Measurements from ENCODE around the gene CCL28.
"Not testable (repeated sequence)": the region's sequence is repeated elsewhere in the genome, so short reads cannot be mapped to it uniquely, and the experiment has no call there.

CCL28 gene

GRCh38 chr5:43367909-43368669 is 44.1 kb downstream of the CCL28 start:
- no peak for TF ChIP-seq CTCF (IDR thresholded peaks at IDR 0.05; ENCODE audit: borderline replicate concordance, insufficient read depth, low read depth, low read length)
- H3K4me3 ChIP-seq (ENCODE audit: low read depth, low read length) = no peak overlapping the region

- TF ChIP-seq CTCF (IDR thresholded peaks at IDR 0.05; ENCODE audit: borderline replicate concordance, insufficient read depth, low read depth, low read length) = no peak
- H3K4me3 ChIP-seq (ENCODE audit: low read depth, low read length) = no peak overlapping the region
Measured at GRCh38 chr5:43367453-43367852, 44.7 kb downstream of the CCL28 start.

GRCh38 chr5:43366680-43367246 is 45.4 kb downstream of the CCL28 start:
- not testable (repeated sequence) for H3K4me3 ChIP-seq (ENCODE audit: low read depth, low read length)

- not testable (repeated sequence) for H3K4me3 ChIP-seq (ENCODE audit: low read depth, low read length)
Measured at GRCh38 chr5:43365155-43365554, 47.0 kb downstream of the CCL28 start.

GRCh38 chr5:43363445-43364152 is 48.6 kb downstream of the CCL28 start:
- H3K4me3 ChIP-seq (ENCODE audit: low read depth, low read length) = no peak overlapping the region
- TF ChIP-seq CTCF (IDR thresholded peaks at IDR 0.05; ENCODE audit: borderline replicate concordance, insufficient read depth, low read depth, low read length) = no peak

GRCh38 chr5:43362725-43363435 is 49.3 kb downstream of the CCL28 start:
- no peak overlapping the region for H3K4me3 ChIP-seq (ENCODE audit: low read depth, low read length)
- no peak for TF ChIP-seq CTCF (IDR thresholded peaks at IDR 0.05; ENCODE audit: borderline replicate concordance, insufficient read depth, low read depth, low read length)

GRCh38 chr5:43358726-43359125 is 53.5 kb downstream of the CCL28 start:
- no peak overlapping the region for H3K4me3 ChIP-seq (ENCODE audit: low read depth, low read length)
- no peak for TF ChIP-seq CTCF (IDR thresholded peaks at IDR 0.05; ENCODE audit: borderline replicate concordance, insufficient read depth, low read depth, low read length)
